ENCODE data around the gene METTL24.

GRCh38 chr6:110357664-110358552 lies at the start of gene METTL24:
- TF ChIP-seq EGR1 (IDR thresholded peaks at IDR 0.05; ENCODE audit: borderline replicate concordance in 1 of 2, low read depth in 2 of 2, low read length in 2 of 2) (no peak), ATF3 (IDR thresholded peaks at IDR 0.05; ENCODE audit: borderline replicate concordance, extremely low read depth, low read depth, low read length) (no peak)

Data from GM12878 (cell line).